Stomach (tissue), 4 donors: ENCODE measurements around the gene CCDC136.

ENCODE experiments used
- POLR2AphosphoS5 ChIP-seq, 3 donors: sonication (generic); formaldehyde crosslinking; IDR thresholded peaks; one replicate each; pipeline ENCODE4 v1.6.1; 2016; ENCODE audit warnings: antibody characterized with exemption in 3 of 3
- TF ChIP-seq, protein P1 (sequence below), 7 experiments: fragments of 450-650 bp in 4 of 7; fragments of 200-600 bp in 3 of 7; sonication (generic) in 3 of 7; IDR thresholded peaks; one replicate each; pipeline ENCODE4 v1.5.1; 2016 to 2019; ENCODE audit warnings: antibody characterized with exemption in 7 of 7, control low read depth in 2 of 7, mild to moderate bottlenecking in 1 of 7

GRCh38 chr7:128788446-128789412 lies 3.0 kb upstream of the CCDC136 start:
- TF ChIP-seq, protein P1, sequence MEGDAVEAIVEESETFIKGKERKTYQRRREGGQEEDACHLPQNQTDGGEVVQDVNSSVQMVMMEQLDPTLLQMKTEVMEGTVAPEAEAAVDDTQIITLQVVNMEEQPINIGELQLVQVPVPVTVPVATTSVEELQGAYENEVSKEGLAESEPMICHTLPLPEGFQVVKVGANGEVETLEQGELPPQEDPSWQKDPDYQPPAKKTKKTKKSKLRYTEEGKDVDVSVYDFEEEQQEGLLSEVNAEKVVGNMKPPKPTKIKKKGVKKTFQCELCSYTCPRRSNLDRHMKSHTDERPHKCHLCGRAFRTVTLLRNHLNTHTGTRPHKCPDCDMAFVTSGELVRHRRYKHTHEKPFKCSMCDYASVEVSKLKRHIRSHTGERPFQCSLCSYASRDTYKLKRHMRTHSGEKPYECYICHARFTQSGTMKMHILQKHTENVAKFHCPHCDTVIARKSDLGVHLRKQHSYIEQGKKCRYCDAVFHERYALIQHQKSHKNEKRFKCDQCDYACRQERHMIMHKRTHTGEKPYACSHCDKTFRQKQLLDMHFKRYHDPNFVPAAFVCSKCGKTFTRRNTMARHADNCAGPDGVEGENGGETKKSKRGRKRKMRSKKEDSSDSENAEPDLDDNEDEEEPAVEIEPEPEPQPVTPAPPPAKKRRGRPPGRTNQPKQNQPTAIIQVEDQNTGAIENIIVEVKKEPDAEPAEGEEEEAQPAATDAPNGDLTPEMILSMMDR (IDR thresholded peaks at IDR 0.05), result no peak
- TF ChIP-seq POLR2AphosphoS5 (IDR thresholded peaks at IDR 0.05), result no peak
